Glutamatergic neuron (in vitro differentiated cells): Measurements from ENCODE around the gene SCG2. TPM values are rescaled to one million over a fixed set of nuclear protein-coding genes. Genes with fewer than 3 reads are reported as not detected.

Experiments used
- DNase-seq: peaks from one replicate; pipeline ENCODE4 v3.0.0; 2022
- H3K27ac Mint-ChIP-seq: one replicate; pipeline ENCODE4 v1.8.0; 2020; ENCODE audit warnings: mild to moderate bottlenecking, mixed read lengths, inconsistent platforms; ENCODE audit not compliant: unreplicated experiment
- H3K27me3 Mint-ChIP-seq: one replicate; pipeline ENCODE4 v1.8.0; 2020; ENCODE audit warnings: mild to moderate bottlenecking, moderate library complexity, mixed read lengths, inconsistent platforms; ENCODE audit not compliant: unreplicated experiment
- H3K36me3 Mint-ChIP-seq: one replicate; pipeline ENCODE4 v1.8.0; 2020; ENCODE audit warnings: mild to moderate bottlenecking, mixed read lengths, inconsistent platforms; ENCODE audit not compliant: unreplicated experiment
- H3K4me1 Mint-ChIP-seq: one replicate; pipeline ENCODE4 v1.8.0; 2020; ENCODE audit warnings: mild to moderate bottlenecking, low read depth, mixed read lengths, inconsistent platforms; ENCODE audit not compliant: unreplicated experiment
- H3K4me3 Mint-ChIP-seq: one replicate; pipeline ENCODE4 v1.8.0; 2020; ENCODE audit warnings: mild to moderate bottlenecking, mixed read lengths, inconsistent platforms; ENCODE audit not compliant: unreplicated experiment
- H3K9me3 Mint-ChIP-seq: one replicate; pipeline ENCODE4 v1.8.0; 2020; ENCODE audit warnings: mild to moderate bottlenecking, moderate library complexity, mixed read lengths, inconsistent platforms; ENCODE audit not compliant: unreplicated experiment
- CTCF ChIP-seq: fragments of 200-600 bp; sonication (generic); IDR thresholded peaks from one replicate; pipeline ENCODE4 v1.5.0; 2021; ENCODE audit not compliant: partially characterized antibody, unreplicated experiment
- total RNA-seq: library from RNA; stranded (reverse); fragmentation: NEBNext Ultra II Directional; extraction: Animal tissue kit (Norgen Biotek cat#: 25700); gene quantifications from one replicate; pipeline ENCODE4 v1.2.1, GENCODE V29; 2021; ENCODE audit not compliant: unreplicated experiment

The SCG2 gene
- total RNA-seq, 1 donor from 2014 or later = 38.7 TPM

GRCh38 chr2:223635080-223635479 is 32.9 kb upstream of the SCG2 start:
- H3K4me1 Mint-ChIP-seq = peaks cover 1% of the 10 kb centered on the region
- no peak overlapping the region for H3K27ac Mint-ChIP-seq
- no peaks in the 10 kb centered on the region for H3K27me3 Mint-ChIP-seq

DNA sequence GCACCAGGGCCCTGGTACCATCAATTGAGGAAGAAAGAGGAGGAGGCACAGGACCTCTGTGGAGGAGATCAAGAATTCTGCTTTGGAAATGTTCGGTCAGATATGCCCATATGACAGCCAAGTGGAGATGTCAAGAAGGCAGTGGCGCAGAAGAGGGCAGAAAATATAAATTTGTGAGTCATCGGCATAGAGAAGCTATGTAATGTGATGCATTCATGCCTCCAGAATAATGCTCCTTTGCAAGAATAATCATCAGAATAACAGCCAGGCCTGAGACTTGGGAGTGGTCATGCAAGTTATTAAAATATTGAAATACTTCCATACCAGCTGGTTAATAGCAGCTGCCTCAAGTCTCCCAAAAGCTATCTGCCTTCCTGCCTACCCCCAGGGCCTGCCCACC is 32.1 kb upstream of the SCG2 start:
- no peaks in the 10 kb centered on the region for H3K27me3 Mint-ChIP-seq
- TF ChIP-seq CTCF = no peak
- no peak overlapping the region for H3K27ac Mint-ChIP-seq
- no peaks in the 10 kb centered on the region for H3K36me3 Mint-ChIP-seq
- H3K4me3 Mint-ChIP-seq = no peak overlapping the region
- peaks cover 1% of the 10 kb centered on the region for H3K4me1 Mint-ChIP-seq
- no peak for DNase-seq
- H3K9me3 Mint-ChIP-seq = no peaks in the 10 kb centered on the region

More at GRCh38 chr2:223635080-223635479, 32.9 kb upstream of the SCG2 start:
- Mint-ChIP-seq H3K4me3 (no peak overlapping the region), H3K36me3 (peaks cover 4% of the 10 kb centered on the region), H3K9me3 (no peaks in the 10 kb centered on the region)
- TF ChIP-seq CTCF = no peak
- no peak for DNase-seq

- DNase-seq = peak; percentile 35
- TF ChIP-seq CTCF = no peak
- Mint-ChIP-seq H3K9me3 (no peaks in the 10 kb centered on the region), H3K36me3 (no peaks in the 10 kb centered on the region), H3K27ac (peak overlapping the region; percentile 28), H3K4me1 (peaks cover 1% of the 10 kb centered on the region), H3K27me3 (no peaks in the 10 kb centered on the region), H3K4me3 (no peak overlapping the region)
These were observed 31.5 kb upstream of the SCG2 start for GRCh38 chr2:223633656-223634055.

GRCh38 chr2:223632826-223633225 is 30.7 kb upstream of the SCG2 start:
- Mint-ChIP-seq H3K4me1 (peaks cover 5% of the 10 kb centered on the region), H3K36me3 (no peaks in the 10 kb centered on the region), H3K27ac (no peak overlapping the region), H3K9me3 (no peaks in the 10 kb centered on the region), H3K4me3 (no peak overlapping the region), H3K27me3 (no peaks in the 10 kb centered on the region)
- no peak for TF ChIP-seq CTCF
- DNase-seq = no peak

- TF ChIP-seq CTCF = no peak
- H3K9me3 Mint-ChIP-seq = no peaks in the 10 kb centered on the region
- no peak for DNase-seq
- peaks cover 4% of the 10 kb centered on the region for H3K36me3 Mint-ChIP-seq
- peaks cover 13% of the 10 kb centered on the region for H3K4me1 Mint-ChIP-seq
- peaks cover 1% of the 10 kb centered on the region for H3K27me3 Mint-ChIP-seq
- no peak overlapping the region for H3K4me3 Mint-ChIP-seq
- H3K27ac Mint-ChIP-seq = no peak overlapping the region
These were observed 24.6 kb upstream of the SCG2 start for GRCh38 chr2:223626716-223627115.
